A549 (cell line): Measurements from ENCODE around the gene SLC35C1. TPM values are rescaled to one million over a fixed set of nuclear protein-coding genes. Genes with fewer than 3 reads are reported as not detected.

ENCODE experiments used
- ATAC-seq, 2 experiments: fragments of 200-7000 bp in 1 of 2; fragments of >200 bp in 1 of 2; cut with Nextera tagmentation in 1 of 2; cut with Tn5 transposase in 1 of 2; 3 replicates each; pipeline versions ENCODE4 v1.8.0 to v1.9.1; 2018 to 2020; ENCODE audit warnings: mild to moderate bottlenecking in 1 of 2, moderate library complexity in 1 of 2
- CTCF ChIA-PET: fragments of 300-600 bp; sonication (Branson Sonifier 250); formaldehyde crosslinking; extraction: SDS; loops from one replicate; lab custom pipeline; 2021; ENCODE audit warnings: antibody characterized with exemption, inconsistent platforms; lab: Yijun Ruan, JAX
- POLR2A ChIA-PET: fragments of 350-600 bp; formaldehyde crosslinking; extraction: SDS; loops from one replicate; lab custom pipeline; 2021; ENCODE audit warnings: antibody characterized with exemption, inconsistent platforms; lab: Yijun Ruan, JAX
- DNase-seq, 2 experiments: peaks; one replicate each; pipeline versions ENCODE4 v3.0.0 to v3.0.0-alpha.2; 2011 to 2016; ENCODE audit warnings: low read depth in 1 of 2, low spot score in 1 of 2
- FAIRE-seq: peaks from 2 replicates; lab custom pipeline; 2011; peaks lifted over from hg19 to GRCh38; lab: Jason Lieb, UNC
- H3K27ac ChIP-seq, 2 experiments: fragments of >200 bp; sonication (Bioruptor Twin); formaldehyde crosslinking; 3 replicates each; pipeline ENCODE4 v1.5.1; 2016 to 2017
- H3K4me1 ChIP-seq: fragments of >200 bp; sonication (Bioruptor Twin); formaldehyde crosslinking; 3 replicates; pipeline ENCODE4 v1.6.1; 2016
- H3K4me2 ChIP-seq: fragments of >200 bp; sonication (Bioruptor Twin); formaldehyde crosslinking; 3 replicates; pipeline ENCODE4 v1.6.1; 2016
- H3K4me3 ChIP-seq: fragments of >200 bp; sonication (Bioruptor Twin); formaldehyde crosslinking; 3 replicates; pipeline ENCODE4 v1.5.1; 2016
- H3K9me3 ChIP-seq: fragments of >200 bp; sonication (Bioruptor Twin); formaldehyde crosslinking; 3 replicates; pipeline ENCODE4 v1.6.1; 2016
- ATOH8 ChIP-seq: fragments of 250-450 bp; sonication (Bioruptor Pico); IDR thresholded peaks from 2 replicates; pipeline ENCODE4 v1.5.0; 2020; ENCODE audit warnings: low read depth, mild to moderate bottlenecking, moderate library complexity
- BHLHE40 ChIP-seq: IDR thresholded peaks from 2 replicates; pipeline ENCODE4 v1.6.1; 2012; ENCODE audit warnings: low read depth, low read length, inconsistent platforms
- CBX2 ChIP-seq: fragments of 200-600 bp; sonication (generic); IDR thresholded peaks from 2 replicates; pipeline ENCODE4 v1.6.1; 2016; ENCODE audit warnings: low read depth, mild to moderate bottlenecking, borderline replicate concordance
- EHMT2 ChIP-seq: fragments of 200-600 bp; sonication (generic); IDR thresholded peaks from 2 replicates; pipeline ENCODE4 v1.6.1; 2016; ENCODE audit warnings: antibody characterized with exemption, low read depth, mild to moderate bottlenecking, moderate library complexity
- EP300 ChIP-seq, 2 experiments: fragments of >200 bp; sonication (Bioruptor Twin); formaldehyde crosslinking; IDR thresholded peaks; 2 replicates in 1 of 2; 3 replicates in 1 of 2; pipeline ENCODE4 v1.6.1; 2016 to 2017
- FOSB ChIP-seq: fragments of 250-450 bp; sonication (Bioruptor Pico); IDR thresholded peaks from 2 replicates; pipeline ENCODE4 v1.5.0; 2020; ENCODE audit warnings: mild to moderate bottlenecking, moderate library complexity
- HES2 ChIP-seq: fragments of >200 bp; sonication (Bioruptor Twin); formaldehyde crosslinking; IDR thresholded peaks from 2 replicates; pipeline ENCODE4 v1.6.1; 2016
- HMGXB4 ChIP-seq: fragments of 250-450 bp; sonication (Bioruptor Pico); IDR thresholded peaks from 2 replicates; pipeline ENCODE4 v1.5.0; 2021; ENCODE audit warnings: mild to moderate bottlenecking, moderate library complexity, borderline replicate concordance
- HOXB13 ChIP-seq: fragments of 250-450 bp; sonication (Bioruptor Pico); IDR thresholded peaks from 2 replicates; pipeline ENCODE4 v1.5.0; 2020; ENCODE audit warnings: low read depth, mild to moderate bottlenecking, moderate library complexity
- JUN ChIP-seq, 2 experiments: fragments of >200 bp; sonication (Bioruptor Twin); formaldehyde crosslinking; IDR thresholded peaks; 2 replicates in 1 of 2; 3 replicates in 1 of 2; pipeline ENCODE4 v1.6.1; 2016 to 2017
- KDM5A ChIP-seq: fragments of 200-600 bp; sonication (generic); IDR thresholded peaks from 2 replicates; pipeline ENCODE4 v1.6.1; 2016; ENCODE audit warnings: antibody characterized with exemption, mild to moderate bottlenecking
- NPAS2 ChIP-seq: fragments of 250-450 bp; sonication (Bioruptor Pico); IDR thresholded peaks from 2 replicates; pipeline ENCODE4 v1.8.0; 2022; ENCODE audit warnings: mild to moderate bottlenecking, moderate library complexity, borderline replicate concordance
- NR3C1 ChIP-seq: fragments of >200 bp; sonication (Bioruptor Twin); formaldehyde crosslinking; IDR thresholded peaks from 3 replicates; pipeline ENCODE4 v1.6.1; 2017
- POLR2AphosphoS2 ChIP-seq: conservative IDR thresholded peaks from 2 replicates; pipeline ENCODE4 v1.6.1; 2012; ENCODE audit warnings: low read length, improper control_type of control experiment, inconsistent platforms
- RARB ChIP-seq: fragments of 250-450 bp; sonication (Bioruptor Pico); IDR thresholded peaks from 2 replicates; pipeline ENCODE4 v1.8.0; 2021; ENCODE audit warnings: mild to moderate bottlenecking, moderate library complexity
- RCOR1 ChIP-seq: fragments of 150-350 bp; IDR thresholded peaks from 2 replicates; pipeline ENCODE4 v1.6.1; 2014; ENCODE audit warnings: antibody characterized with exemption, low read length, low read depth
- REST ChIP-seq: fragments of 200-600 bp; sonication (generic); IDR thresholded peaks from 2 replicates; pipeline ENCODE4 v1.6.1; 2016; ENCODE audit warnings: antibody characterized with exemption, mild to moderate bottlenecking, moderate library complexity
- RFX5 ChIP-seq: fragments of 450-650 bp; IDR thresholded peaks from 2 replicates; pipeline ENCODE4 v1.7.1; 2014; ENCODE audit warnings: antibody characterized with exemption, mild to moderate bottlenecking, moderate library complexity
- RNF2 ChIP-seq: fragments of 200-600 bp; sonication (generic); IDR thresholded peaks from 2 replicates; pipeline ENCODE4 v1.6.1; 2016; ENCODE audit warnings: low read depth, mild to moderate bottlenecking, antibody characterized with exemption, moderate library complexity, borderline replicate concordance
- SMC3 ChIP-seq: fragments of >200 bp; sonication (Bioruptor Twin); formaldehyde crosslinking; IDR thresholded peaks from 3 replicates; pipeline ENCODE4 v1.6.1; 2018; ENCODE audit warnings: inconsistent platforms
- TFCP2L1 ChIP-seq: fragments of 250-450 bp; sonication (Bioruptor Pico); IDR thresholded peaks from 2 replicates; pipeline ENCODE4 v1.5.0; 2021; ENCODE audit warnings: mild to moderate bottlenecking
- ZC3H11A ChIP-seq: fragments of 450-650 bp; IDR thresholded peaks from 2 replicates; pipeline ENCODE4 v1.6.1; 2014; ENCODE audit warnings: antibody characterized with exemption, mild to moderate bottlenecking
- ZFP36 ChIP-seq: fragments of 450-650 bp; IDR thresholded peaks from 2 replicates; pipeline ENCODE4 v1.6.1; 2014; ENCODE audit warnings: borderline replicate concordance; ENCODE audit not compliant: partially characterized antibody
- WGBS: methylation state at CpG from one replicate; pipeline ENCODE4 v1.1.6; 2017; ENCODE audit errors: missing lambda C conversion rate; 5-methylcytosine and 5-hydroxymethylcytosine counted together
- polyA minus RNA-seq: library from RNA; depleted of rRNA, polyadenylated mRNA; stranded (reverse); fragments of >200 nt; gene quantifications from 2 replicates; pipeline ENCODE4 v1.2.3, GENCODE V29; 2011; rRNA and poly(A)+ RNA removed
- polyA plus RNA-seq, 4 experiments: library from polyadenylated mRNA; depleted of rRNA in 3 of 4; stranded (reverse); fragments of >200 nt; fragmentation: RNase III in 1 of 4; extraction: RNeasy Plus Mini Kit Qiagen cat#74134 plus additional on column Dnase treatment in 1 of 4; gene quantifications; 2 replicates in 3 of 4; 3 replicates in 1 of 4; pipeline ENCODE4 v1.2.3, GENCODE V29; 2011 to 2017
- TF ChIP-seq, protein P1 (sequence below): fragments of >200 bp; sonication (Bioruptor Twin); formaldehyde crosslinking; IDR thresholded peaks from 3 replicates; pipeline ENCODE4 v1.6.1; 2016
- TF ChIP-seq, protein P2 (sequence below): fragments of 150-350 bp; IDR thresholded peaks from 2 replicates; pipeline ENCODE4 v1.6.1; 2014; ENCODE audit warnings: low read depth, mild to moderate bottlenecking, low read length
- TF ChIP-seq, protein P3 (sequence below): fragments of >200 bp; sonication (Bioruptor Twin); formaldehyde crosslinking; IDR thresholded peaks from 3 replicates; pipeline ENCODE4 v1.5.1; 2016
- TF ChIP-seq, protein P4 (sequence below): IDR thresholded peaks from 2 replicates; pipeline ENCODE4 v1.6.1; 2012; ENCODE audit warnings: low read depth, borderline replicate concordance

The SLC35C1 gene
- polyA plus RNA-seq (2011; rRNA removed) (3.3 and 7.8 TPM in 2 replicates), polyA plus RNA-seq (2017; fragmentation: RNase III; extraction: RNeasy Plus Mini Kit Qiagen cat#74134 plus additional on column Dnase treatment) (13.0 to 14.5 TPM (median 14.0 TPM) in 3 replicates), polyA minus RNA-seq (9.4 and 13.7 TPM in 2 replicates)
- 7.7 and 14.0 TPM in 2 replicates for polyA plus RNA-seq (2012; cell fraction: cytosol; rRNA removed)
- 14.0 and 16.6 TPM in 2 replicates for polyA plus RNA-seq (2012; cell fraction: nucleus; rRNA removed)

DNA sequence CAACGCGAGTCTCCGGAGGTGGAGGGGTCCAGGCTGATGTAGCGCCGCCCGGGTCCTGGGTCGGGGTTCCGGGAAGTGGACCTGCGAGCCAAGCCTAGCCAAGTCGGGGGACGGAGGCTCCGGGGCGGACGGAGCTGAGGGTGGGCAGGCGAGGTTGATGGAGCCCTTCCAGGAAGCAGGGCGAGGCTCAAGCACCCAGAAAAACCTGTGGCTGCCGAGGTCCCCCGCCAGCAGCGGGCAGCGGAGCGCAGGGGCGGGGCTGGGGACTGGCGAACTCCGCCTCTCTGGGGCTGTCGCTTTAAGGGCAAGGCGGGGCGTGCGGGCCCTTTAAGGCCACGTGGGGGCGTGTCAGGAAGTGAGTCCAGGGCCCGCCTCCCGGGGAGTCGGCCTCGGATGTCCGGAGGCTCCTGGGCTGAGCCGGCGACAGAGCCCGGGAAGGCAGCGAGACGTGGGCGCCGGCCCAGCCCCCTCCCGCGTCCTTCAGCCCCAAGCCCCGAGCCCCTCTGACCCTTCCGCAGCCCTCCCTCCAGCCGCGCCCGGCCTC lies at the start of gene SLC35C1:
TSS of gene SLC35C1 (plus strand) at position 389 of the 544 bp plus-strand sequence. CDS start 653 bp downstream, outside the sequence.
- 2% methylated on average over 22 of the region's 49 CpGs for WGBS
- POLR2A ChIA-PET = no interaction called here
- CTCF ChIA-PET = interaction anchor here (0.9 to 3.1 kb wide), 3 partner anchors 12 to 40 kb away, joined by 3 to 13 read pairs (median 5); no protein-coding TSS in a partner anchor
- DNase-seq (peak; percentile 87 to 94), FAIRE-seq (no peak), ATAC-seq (peak; percentile 90 to 95)
- Histone ChIP-seq H3K4me3 (peak within 1 kb of the TSS; percentile 68), H3K4me1 (peaks cover 23% of the 10 kb centered on the region), H3K27ac (peak within 1 kb of the TSS; percentile 89 to 92), H3K9me3 (no peaks in the 10 kb centered on the region), H3K4me2 (peak within 1 kb of the TSS; percentile 93)
- TF ChIP-seq ZC3H11A = no peak
- TF ChIP-seq HOXB13 (CRISPR knock-in tag) = no peak
- TF ChIP-seq TFCP2L1 (CRISPR knock-in tag) = 0 out of 2 replicates have a peak, but pooled peaks have one; percentile 24
- no peak for TF ChIP-seq REST
- no peak for TF ChIP-seq KDM5A
- TF ChIP-seq, protein P1, sequence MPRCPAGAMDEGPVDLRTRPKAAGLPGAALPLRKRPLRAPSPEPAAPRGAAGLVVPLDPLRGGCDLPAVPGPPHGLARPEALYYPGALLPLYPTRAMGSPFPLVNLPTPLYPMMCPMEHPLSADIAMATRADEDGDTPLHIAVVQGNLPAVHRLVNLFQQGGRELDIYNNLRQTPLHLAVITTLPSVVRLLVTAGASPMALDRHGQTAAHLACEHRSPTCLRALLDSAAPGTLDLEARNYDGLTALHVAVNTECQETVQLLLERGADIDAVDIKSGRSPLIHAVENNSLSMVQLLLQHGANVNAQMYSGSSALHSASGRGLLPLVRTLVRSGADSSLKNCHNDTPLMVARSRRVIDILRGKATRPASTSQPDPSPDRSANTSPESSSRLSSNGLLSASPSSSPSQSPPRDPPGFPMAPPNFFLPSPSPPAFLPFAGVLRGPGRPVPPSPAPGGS = peak; percentile 61; the same call in 1 of the 3 replicates
- TF ChIP-seq, protein P2, sequence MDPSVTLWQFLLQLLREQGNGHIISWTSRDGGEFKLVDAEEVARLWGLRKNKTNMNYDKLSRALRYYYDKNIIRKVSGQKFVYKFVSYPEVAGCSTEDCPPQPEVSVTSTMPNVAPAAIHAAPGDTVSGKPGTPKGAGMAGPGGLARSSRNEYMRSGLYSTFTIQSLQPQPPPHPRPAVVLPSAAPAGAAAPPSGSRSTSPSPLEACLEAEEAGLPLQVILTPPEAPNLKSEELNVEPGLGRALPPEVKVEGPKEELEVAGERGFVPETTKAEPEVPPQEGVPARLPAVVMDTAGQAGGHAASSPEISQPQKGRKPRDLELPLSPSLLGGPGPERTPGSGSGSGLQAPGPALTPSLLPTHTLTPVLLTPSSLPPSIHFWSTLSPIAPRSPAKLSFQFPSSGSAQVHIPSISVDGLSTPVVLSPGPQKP = no peak
- no peak for TF ChIP-seq CBX2
- TF ChIP-seq RNF2 = peak; percentile 21; the same call in 1 of the 2 replicates
- TF ChIP-seq EHMT2 = no peak
- no peak for TF ChIP-seq HES2
- TF ChIP-seq EP300 (IDR thresholded peaks at IDR 0.05) = no peak
- TF ChIP-seq SMC3 = no peak
- TF ChIP-seq NR3C1 = no peak
- TF ChIP-seq HMGXB4 = no peak
- TF ChIP-seq RFX5 = no peak
- no peak for TF ChIP-seq RCOR1
- no peak for TF ChIP-seq ZFP36
- TF ChIP-seq ATOH8 (CRISPR knock-in tag) = no peak
- no peak for TF ChIP-seq RARB (CRISPR knock-in tag)
- no peak for TF ChIP-seq BHLHE40
- TF ChIP-seq JUN (IDR thresholded peaks at IDR 0.05) = peak; percentile 9 to 58; a peak in 3 of 5 replicates
- no peak for TF ChIP-seq NPAS2 (CRISPR knock-in tag)
- TF ChIP-seq, protein P3, sequence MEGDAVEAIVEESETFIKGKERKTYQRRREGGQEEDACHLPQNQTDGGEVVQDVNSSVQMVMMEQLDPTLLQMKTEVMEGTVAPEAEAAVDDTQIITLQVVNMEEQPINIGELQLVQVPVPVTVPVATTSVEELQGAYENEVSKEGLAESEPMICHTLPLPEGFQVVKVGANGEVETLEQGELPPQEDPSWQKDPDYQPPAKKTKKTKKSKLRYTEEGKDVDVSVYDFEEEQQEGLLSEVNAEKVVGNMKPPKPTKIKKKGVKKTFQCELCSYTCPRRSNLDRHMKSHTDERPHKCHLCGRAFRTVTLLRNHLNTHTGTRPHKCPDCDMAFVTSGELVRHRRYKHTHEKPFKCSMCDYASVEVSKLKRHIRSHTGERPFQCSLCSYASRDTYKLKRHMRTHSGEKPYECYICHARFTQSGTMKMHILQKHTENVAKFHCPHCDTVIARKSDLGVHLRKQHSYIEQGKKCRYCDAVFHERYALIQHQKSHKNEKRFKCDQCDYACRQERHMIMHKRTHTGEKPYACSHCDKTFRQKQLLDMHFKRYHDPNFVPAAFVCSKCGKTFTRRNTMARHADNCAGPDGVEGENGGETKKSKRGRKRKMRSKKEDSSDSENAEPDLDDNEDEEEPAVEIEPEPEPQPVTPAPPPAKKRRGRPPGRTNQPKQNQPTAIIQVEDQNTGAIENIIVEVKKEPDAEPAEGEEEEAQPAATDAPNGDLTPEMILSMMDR = no peak
- TF ChIP-seq, protein P4, sequence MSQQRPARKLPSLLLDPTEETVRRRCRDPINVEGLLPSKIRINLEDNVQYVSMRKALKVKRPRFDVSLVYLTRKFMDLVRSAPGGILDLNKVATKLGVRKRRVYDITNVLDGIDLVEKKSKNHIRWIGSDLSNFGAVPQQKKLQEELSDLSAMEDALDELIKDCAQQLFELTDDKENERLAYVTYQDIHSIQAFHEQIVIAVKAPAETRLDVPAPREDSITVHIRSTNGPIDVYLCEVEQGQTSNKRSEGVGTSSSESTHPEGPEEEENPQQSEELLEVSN = no peak
- TF ChIP-seq POLR2AphosphoS2 = no peak
- TF ChIP-seq FOSB (CRISPR knock-in tag) = no peak
